DMS53 treated with DMSO at 0.1 percent for 48 hours (cell line): Measurements from ENCODE around the gene BBS9.
"Not testable (repeated sequence)": the region's sequence is repeated elsewhere in the genome, so short reads cannot be mapped to it uniquely, and the experiment has no call there.

Experiments
- DNase-seq: peaks from one replicate; lab custom pipeline; 2025; ENCODE audit not compliant: unreplicated experiment; lab: John Stamatoyannopoulos, UW

The BBS9 gene

DNA sequence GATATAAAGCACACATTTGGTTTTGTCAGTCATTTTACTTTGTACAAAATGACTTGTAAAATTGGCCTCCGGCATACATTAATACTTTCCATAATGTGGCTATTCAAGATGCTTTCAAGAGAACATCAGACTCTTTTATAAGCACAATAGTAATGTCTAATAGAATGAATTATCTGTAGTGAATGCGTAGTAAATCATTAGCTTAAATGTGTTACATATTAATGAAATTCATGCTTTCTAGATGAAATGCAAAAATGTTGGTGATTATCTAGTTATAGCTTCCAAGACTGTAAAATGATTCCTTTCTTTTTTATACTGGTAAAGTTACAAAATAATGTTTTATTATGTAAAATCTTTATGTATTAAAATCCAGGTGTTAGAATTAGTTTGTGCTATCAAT is 144.0 kb downstream of the BBS9 start:
- no peak for DNase-seq

DNA sequence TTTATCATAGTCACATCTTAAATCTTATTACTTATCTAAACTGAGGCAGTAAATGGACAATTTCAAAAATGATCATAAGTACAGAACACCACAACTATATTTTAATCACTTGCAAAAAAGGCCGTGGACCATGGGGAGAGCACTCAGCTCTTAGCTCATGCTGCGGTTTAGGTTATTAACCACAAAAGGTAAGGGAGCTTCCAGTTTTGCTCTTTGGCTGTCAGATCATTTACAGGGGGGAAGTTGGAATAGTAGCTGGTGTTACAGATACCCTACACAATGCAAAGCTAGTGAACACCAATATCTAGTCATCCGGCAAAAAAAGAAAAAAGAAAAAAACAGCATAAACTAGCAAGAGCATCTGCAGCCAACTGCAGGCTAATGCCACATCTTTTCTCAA is 147.0 kb downstream of the BBS9 start:
- no peak for DNase-seq

DNA sequence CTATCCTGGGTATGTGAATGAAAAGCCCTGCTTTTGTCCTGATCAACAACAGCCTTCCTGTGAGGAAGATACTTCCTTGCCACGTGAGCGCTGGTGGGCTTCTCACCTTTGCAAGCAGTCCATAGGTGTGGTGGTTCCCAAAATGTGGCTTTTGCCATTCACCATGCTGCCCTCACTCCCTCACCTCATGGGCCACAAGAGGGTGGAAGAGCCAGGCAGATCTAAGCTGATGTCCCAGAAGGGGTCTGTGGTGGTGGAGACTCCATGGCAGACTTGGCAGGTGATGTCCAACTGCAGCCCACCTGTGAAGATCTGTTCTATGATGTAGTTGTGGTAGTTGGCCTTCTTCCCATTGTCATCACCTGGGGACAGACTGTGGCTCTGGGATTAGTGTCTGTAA is 147.4 kb downstream of the BBS9 start:
- no peak for DNase-seq

DNA sequence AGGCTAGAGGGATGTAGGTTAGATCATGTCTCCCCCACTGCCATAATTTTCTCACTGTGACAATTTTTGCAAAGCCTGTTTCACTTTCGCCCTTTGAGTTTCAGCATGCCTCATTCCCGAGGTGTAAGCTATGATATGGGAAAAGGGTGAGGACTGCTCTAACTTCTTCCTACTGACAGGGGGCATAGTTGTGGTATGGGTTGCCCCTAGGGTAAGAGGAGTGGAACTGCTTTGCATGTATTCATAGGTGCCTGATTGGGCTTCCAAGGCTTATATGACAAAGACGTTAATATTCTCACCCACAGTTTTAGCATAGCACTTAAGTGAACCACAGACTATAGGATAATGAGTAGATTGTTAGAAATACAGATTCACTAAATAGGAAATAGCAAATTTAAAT is 148.7 kb downstream of the BBS9 start:
- no peak for DNase-seq

DNA sequence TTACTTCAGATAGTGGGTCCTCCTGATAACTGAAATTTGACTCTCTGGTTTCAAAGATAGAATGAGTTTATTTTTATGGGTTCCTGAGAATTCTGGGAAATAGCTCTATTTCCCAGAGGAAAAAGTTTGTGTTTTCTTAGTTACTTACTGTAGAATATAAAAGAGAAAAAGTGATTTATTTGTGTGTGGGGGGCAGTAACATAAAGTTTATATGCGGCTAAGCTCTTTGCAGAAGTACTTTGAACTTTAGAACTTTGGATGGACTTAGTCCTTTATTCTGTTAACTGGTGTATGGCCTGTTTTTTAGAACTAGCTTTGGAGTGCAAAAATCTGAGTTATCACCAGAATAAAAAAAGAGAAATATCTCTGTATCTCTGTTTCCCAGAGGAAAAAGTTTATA is 157.1 kb downstream of the BBS9 start:
- DNase-seq = no peak

DNA sequence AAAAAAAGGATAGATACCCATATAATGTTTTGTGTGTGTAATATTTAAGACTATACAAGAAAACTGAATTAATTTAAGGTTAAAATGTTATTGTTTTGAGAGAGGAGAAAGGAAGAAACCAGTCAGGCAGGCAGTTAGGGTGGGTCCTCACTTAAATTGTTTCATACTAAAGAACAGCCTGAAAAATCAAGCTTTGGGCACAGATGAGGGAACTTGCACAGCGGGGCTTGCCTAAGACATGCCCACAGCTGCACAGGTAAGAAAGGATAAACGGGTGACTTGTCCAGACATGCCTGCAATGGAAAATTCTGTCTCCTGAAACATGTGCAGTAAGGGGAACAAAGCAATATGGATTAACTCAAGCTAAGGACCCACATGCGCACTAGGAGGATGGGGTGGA is 158.4 kb downstream of the BBS9 start:
- DNase-seq = no peak

- no peak for DNase-seq
These were observed 169.5 kb downstream of the BBS9 start for GRCh38 chr7:33298848-33299247.

- DNase-seq = no peak
These were observed 170.1 kb downstream of the BBS9 start for GRCh38 chr7:33299425-33299824.

DNA sequence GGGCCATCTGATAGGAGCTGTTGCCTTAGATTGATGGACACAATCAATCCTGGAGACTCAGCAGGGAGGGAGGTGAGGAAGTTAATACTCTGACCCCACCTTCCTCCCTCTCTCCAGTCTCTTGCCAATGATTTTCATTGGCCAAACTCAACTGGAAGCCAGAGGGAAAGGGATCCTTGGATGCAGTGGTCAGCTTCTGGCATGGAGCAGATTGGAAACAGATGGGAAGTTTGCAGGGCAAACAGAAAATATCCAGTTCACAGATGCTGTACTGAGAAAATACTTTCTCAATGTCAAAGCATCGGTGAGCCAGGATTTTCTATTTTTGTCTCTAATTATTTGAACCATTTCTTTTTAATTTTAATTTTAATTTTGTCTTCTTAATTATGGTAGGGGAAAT is 170.8 kb downstream of the BBS9 start:
- DNase-seq = no peak

- DNase-seq = no peak
These were observed 171.4 kb downstream of the BBS9 start for GRCh38 chr7:33300742-33301141.

- not testable (repeated sequence) for DNase-seq
These were observed 174.7 kb downstream of the BBS9 start for GRCh38 chr7:33303978-33304557.

GRCh38 chr7:33307205-33307604 is 177.8 kb downstream of the BBS9 start:
- DNase-seq = no peak

- DNase-seq = no peak
These were observed 181.2 kb downstream of the BBS9 start for GRCh38 chr7:33310546-33310945.

DNA sequence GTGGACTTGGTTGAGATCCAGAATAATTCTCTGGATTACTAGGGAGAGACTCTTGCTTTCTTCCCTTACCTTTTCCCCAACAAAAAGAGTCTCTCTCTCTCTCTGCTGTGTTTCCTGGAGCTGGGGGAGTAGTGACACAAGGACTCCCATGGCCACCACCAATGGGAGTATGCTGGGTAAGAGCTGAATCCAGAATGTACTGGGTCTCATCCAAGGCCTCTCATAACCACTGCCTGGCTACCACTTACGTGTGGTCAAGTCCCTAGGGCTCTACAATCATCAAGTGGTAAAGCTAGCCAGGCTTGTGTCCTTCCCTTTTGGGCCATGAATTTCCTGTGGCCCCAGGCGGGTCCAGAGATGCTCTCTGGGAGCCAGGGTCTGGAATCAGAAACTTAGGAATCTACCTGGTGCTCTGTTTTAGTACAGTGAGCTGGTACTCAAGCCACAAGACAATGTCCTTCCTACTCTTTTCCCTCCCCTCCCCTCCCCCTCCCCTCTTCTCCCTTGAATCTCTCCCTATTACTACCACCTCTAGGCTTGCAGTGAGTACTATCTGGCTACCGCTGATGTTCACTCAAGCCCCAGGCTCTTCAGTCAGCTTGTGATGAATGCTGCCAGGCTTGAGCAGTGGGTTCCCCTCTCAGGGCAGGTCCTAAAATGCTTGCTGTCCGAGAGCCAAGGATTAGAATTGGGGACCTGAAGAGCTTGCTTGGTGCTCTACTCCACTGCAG is 196.6 kb downstream of the BBS9 start:
- DNase-seq = no peak

GRCh38 chr7:33326485-33326848 is 197.1 kb downstream of the BBS9 start:
- DNase-seq = no peak

DNA sequence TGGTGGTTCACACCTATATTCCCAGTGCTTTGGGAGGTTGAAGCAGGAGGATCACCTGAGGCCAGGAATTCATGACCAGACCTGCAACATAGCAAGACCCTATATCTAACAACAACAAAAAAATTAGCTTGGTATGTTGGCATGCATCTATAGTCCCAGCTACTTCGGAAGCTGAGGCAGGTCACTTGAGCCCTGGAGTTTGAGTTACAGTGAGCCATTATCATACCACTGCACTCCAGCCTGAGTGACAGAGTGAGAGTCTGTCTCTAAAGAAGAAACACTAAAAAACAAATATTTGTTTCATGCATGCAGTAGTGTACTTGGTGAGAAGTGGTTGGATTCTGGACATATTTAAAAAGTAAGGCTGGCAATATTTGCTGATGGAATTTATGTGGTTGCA is 198.1 kb downstream of the BBS9 start:
- no peak for DNase-seq

DNA sequence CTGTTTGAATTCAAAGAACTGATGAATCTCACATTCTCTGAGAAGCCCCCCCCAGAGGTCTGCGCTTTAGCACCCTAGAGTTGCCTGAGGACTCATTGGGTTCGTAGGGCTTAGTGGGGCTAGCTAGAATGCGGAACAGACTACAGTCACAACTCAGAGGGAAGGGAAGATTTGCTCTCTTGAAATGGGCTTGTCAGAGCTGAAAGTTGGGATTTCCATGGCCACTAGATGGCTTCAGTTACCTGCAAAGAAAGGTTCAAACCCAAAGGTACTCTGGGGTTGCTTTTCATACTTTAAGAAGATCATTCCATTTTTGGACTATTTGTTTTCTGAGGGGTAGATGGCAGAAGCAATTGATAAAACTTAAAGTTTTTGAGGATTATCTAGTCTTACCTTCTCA is 205.0 kb downstream of the BBS9 start:
- peak; percentile 50 for DNase-seq

GRCh38 chr7:33336820-33337219 is 207.5 kb downstream of the BBS9 start:
- no peak for DNase-seq

GRCh38 chr7:33339074-33339790 is 209.9 kb downstream of the BBS9 start:
- DNase-seq = no peak

GRCh38 chr7:33346055-33346454 is 216.7 kb downstream of the BBS9 start:
- DNase-seq = no peak

- no peak for DNase-seq
These were observed 221.2 kb downstream of the BBS9 start for GRCh38 chr7:33350577-33350976.

GRCh38 chr7:33351709-33352108 is 222.3 kb downstream of the BBS9 start:
- no peak for DNase-seq
